ENCODE results near the gene COL9A3.

Gene COL9A3

GRCh38 chr20:62799036-62799435, 17.8 kb upstream of the COL9A3 start:
- no peak for DNase-seq

GRCh38 chr20:62799459-62799858, 17.4 kb upstream of the COL9A3 start:
- no peak for DNase-seq

GRCh38 chr20:62799873-62800272, 17.0 kb upstream of the COL9A3 start:
- DNase-seq: no peak

- no peak for DNase-seq
Measured at GRCh38 chr20:62800314-62801259, 16.3 kb upstream of the COL9A3 start.

- DNase-seq: no peak
Measured at GRCh38 chr20:62801284-62802010, 15.4 kb upstream of the COL9A3 start.

- DNase-seq: no peak
Measured at GRCh38 chr20:62802026-62802712, 14.7 kb upstream of the COL9A3 start.

- DNase-seq: no peak
Measured at GRCh38 chr20:62804021-62804626, 12.7 kb upstream of the COL9A3 start.

DNA sequence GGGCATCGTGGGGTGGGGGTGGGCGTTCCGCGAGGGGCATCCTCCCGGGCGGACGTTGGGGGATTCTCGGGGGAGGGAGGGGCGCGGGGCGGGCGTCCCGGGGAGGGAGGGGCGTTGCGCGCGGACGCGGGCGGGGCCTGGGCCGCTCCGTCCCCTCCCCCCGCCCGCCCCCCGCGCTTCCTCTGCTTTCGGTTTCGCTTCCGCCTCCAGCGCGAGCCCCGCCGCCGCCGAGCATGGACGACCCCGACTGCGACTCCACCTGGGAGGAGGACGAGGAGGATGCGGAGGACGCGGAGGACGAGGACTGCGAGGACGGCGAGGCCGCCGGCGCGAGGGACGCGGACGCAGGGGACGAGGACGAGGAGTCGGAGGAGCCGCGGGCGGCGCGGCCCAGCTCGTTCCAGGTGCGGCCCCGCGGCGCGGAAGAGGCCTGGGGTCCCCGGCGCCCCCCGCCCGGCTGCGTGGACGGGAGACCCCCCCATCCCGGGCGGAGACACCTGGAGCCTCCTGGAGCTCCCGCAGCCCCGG, 12.2 kb upstream of the COL9A3 start, which contains the start of gene OGFR:
OGFR (plus strand) TSS at position 209 of the 528 bp plus-strand sequence; CDS start at position 234, 25 bp downstream.
- peak; percentile 63 for DNase-seq

- no peak for DNase-seq
Measured at GRCh38 chr20:62805155-62805710, 11.6 kb upstream of the COL9A3 start.

DNA sequence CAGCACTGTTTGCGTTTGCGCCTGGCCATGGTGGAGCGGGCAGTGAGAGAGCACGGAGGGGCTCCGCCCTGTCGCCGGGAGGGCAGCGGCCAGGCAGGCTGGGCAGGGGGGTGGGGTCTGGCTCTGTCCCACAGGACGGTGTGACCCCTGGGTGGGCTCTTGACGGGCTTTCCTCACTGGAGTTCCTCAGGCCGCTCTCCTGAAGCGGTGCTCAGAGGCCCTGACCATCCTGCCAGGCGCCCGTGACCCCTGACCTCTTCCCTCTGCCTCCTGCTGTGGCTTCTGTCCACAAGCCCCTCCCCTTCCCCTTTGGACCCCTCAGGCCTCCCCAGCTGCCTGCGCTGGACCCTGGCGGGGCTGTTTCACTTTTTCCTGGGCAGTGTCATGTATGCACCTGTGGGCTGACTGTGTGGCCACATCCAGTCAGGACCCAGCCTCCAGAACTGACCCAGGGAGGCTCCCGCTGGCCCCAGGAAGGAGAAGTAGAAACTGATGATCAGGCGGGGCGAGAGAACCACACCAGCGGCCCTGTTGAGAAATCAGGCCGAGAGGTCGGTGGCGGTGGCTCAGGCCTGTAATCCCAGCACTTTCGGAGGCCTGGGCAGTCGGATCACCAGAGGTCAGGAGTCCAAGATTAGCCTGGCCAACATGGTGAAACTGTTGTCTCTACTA, 11.0 kb upstream of the COL9A3 start:
- peak; percentile 89 for DNase-seq

- DNase-seq: no peak
Measured at GRCh38 chr20:62806383-62807050, 10.3 kb upstream of the COL9A3 start.

- DNase-seq: no peak
Measured at GRCh38 chr20:62807444-62808210, 9.2 kb upstream of the COL9A3 start.

DNA sequence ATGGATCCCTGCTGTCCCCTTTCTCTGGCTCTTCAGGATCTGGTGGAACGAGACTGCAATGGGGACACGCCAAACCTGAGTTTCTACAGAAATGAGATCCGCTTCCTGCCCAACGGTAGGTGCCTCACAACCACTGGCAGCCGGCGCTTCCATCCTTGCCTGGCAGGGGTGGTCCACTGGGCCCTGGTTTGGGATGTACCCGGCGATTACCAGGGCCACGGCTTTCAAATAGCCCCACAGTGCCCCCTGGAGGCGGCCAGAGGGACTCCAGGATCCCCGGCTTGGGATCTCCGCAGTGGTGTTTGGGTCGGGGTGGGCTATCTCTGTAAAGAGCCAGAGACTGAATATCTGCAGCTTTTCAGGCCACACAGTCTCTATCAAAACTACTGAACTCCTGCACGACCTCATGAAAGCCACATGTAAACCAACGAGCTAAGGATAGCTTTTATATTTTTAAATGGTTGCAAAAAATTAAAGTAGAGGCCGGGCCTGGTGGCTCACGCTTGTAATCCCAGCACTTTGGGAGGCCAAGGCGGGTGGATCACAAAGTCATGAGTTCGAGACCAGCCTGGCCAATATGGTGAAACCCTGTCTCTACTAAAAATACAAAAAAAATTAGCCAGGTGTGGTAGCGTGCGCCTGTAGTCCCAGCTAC, 8.5 kb upstream of the COL9A3 start:
- peak; percentile 54 for DNase-seq

- DNase-seq: no peak
Measured at GRCh38 chr20:62809530-62810428, 7.1 kb upstream of the COL9A3 start.

DNA sequence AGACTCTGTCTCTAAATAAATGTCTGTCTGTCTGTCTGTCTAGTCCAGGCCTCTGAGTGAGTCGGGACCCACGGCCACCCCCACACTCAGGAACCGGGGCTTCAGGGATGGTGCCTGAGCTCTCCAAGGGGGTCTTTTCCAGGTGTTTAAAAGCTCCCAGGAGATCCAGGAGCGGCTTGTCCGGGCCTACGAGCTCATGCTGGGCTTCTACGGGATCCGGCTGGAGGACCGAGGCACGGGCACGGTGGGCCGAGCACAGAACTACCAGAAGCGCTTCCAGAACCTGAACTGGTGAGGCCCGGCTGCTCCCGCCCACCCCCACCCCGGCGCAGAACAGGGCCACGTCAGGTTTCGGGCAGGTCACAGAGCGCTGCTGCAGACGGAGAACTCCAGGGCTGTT, 5.5 kb upstream of the COL9A3 start:
- no peak for DNase-seq

DNA sequence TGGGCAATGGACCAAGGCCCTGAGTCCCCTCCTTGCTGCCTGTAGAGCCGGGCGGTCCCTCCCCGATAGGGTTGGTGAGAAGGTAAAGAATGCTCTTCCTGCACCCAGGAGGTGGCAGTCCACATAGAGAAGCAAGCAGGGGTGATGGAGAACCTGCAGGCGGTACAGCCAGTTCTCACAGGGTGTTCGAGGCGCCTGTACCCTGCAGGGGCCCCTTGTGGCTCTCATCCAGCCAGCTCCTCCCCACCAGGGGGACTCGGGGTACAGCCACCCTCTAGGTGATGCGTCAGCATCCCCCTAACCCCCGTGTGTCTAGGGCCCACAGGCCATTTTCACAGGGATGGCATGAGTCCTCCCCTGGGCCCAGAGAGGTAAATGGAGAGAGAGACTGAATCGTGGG, 5.1 kb upstream of the COL9A3 start:
- DNase-seq: no peak

- DNase-seq: no peak
Measured at GRCh38 chr20:62812181-62812906, 4.5 kb upstream of the COL9A3 start.

DNA sequence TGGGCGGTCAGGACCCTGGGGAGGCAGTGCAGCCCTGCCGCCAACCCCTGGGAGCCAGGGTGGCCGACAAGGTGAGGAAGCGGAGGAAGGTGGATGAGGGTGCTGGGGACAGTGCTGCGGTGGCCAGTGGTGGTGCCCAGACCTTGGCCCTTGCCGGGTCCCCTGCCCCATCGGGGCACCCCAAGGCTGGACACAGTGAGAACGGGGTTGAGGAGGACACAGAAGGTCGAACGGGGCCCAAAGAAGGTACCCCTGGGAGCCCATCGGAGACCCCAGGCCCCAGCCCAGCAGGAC, 4.0 kb upstream of the COL9A3 start:
- DNase-seq: no peak

Measured in inflammatory macrophage treated with lipopolysaccharide for 4 hours (primary cell).